Heart left ventricle (tissue), 16 donors: ENCODE results near the gene EHD2. TPM values are rescaled to one million over a fixed set of nuclear protein-coding genes. Genes with fewer than 3 reads are reported as not detected.
"Not testable (repeated sequence)": the region's sequence is repeated elsewhere in the genome, so short reads cannot be mapped to it uniquely, and the experiment has no call there.

ENCODE experiments used
- ATAC-seq, 4 donors: fragments of 200-7000 bp; cut with Tn5 transposase; one replicate each; pipeline ENCODE4 v1.9.1; 2020 to 2022; ENCODE audit warnings: moderate library complexity in 4 of 4, mild to moderate bottlenecking in 3 of 4, moderate number of reproducible peaks in 1 of 4
- DNase-seq, 5 donors: peaks; one replicate each; pipeline ENCODE4 v3.0.0-alpha.2; 2020
- H3K27ac ChIP-seq, 12 donors: fragments of 200-600 bp; sonication (generic) in 4 of 12; one replicate each; pipeline versions ENCODE4 v1.5.0 to v1.8.0; 2016 to 2022; ENCODE audit warnings: mild to moderate bottlenecking in 2 of 12
- H3K27me3 ChIP-seq, 9 donors: fragments of 200-600 bp; sonication (generic) in 2 of 9; one replicate each; pipeline versions ENCODE4 v1.5.1 to v1.8.0; 2016 to 2022; ENCODE audit warnings: mild to moderate bottlenecking in 3 of 9
- H3K36me3 ChIP-seq, 9 donors: fragments of 200-600 bp; sonication (generic) in 2 of 9; one replicate each; pipeline versions ENCODE4 v1.5.0 to v1.8.0; 2018 to 2022; ENCODE audit warnings: mild to moderate bottlenecking in 2 of 9
- H3K4me1 ChIP-seq, 12 donors: fragments of 200-600 bp; sonication (generic) in 4 of 12; one replicate each; pipeline versions ENCODE4 v1.5.0 to v1.8.0; 2016 to 2022; ENCODE audit warnings: mild to moderate bottlenecking in 3 of 12
- H3K4me3 ChIP-seq, 12 donors: fragments of 200-600 bp; sonication (generic) in 4 of 12; one replicate each; pipeline versions ENCODE4 v1.5.0 to v1.8.0; 2017 to 2022; ENCODE audit warnings: mild to moderate bottlenecking in 9 of 12, moderate library complexity in 4 of 12
- H3K9me3 ChIP-seq, 12 donors: fragments of 200-600 bp; sonication (generic) in 4 of 12; one replicate each; pipeline versions ENCODE4 v1.5.0 to v1.8.0; 2016 to 2022; ENCODE audit warnings: mild to moderate bottlenecking in 1 of 12
- CTCF ChIP-seq, 12 donors: fragments of 200-600 bp; sonication (generic) in 4 of 12; IDR thresholded peaks; one replicate each; pipeline versions ENCODE4 v1.5.0 to v1.8.0; 2018 to 2022; ENCODE audit warnings: antibody characterized with exemption in 12 of 12, mild to moderate bottlenecking in 5 of 12
- POLR2A ChIP-seq, 2 donors: fragments of 450-650 bp; IDR thresholded peaks; one replicate each; pipeline ENCODE4 v1.6.1; 2017; ENCODE audit warnings: antibody characterized with exemption in 2 of 2, mild to moderate bottlenecking in 2 of 2, moderate library complexity in 2 of 2
- WGBS, 4 donors: extraction: QIAGEN DNeasy Blood & Tissue Kit in 2 of 4; methylation state at CpG; one replicate each; pipeline versions ENCODE4 v1.1.5 to v1.1.7; 2013 to 2018; 5-methylcytosine and 5-hydroxymethylcytosine counted together
- intact Hi-C, 10 donors: fragments of 100-400 bp; cut with DNase I; formaldehyde crosslinking; loops; one replicate each; pipeline versions ENCODE4 v1.11.1 to v1.14.2; 2022
- polyA plus RNA-seq, 2 donors: library from polyadenylated mRNA; stranded (reverse); fragments of 200-250 nt; gene quantifications; one replicate each; pipeline ENCODE4 v1.2.3, GENCODE V29; 2013
- total RNA-seq, 9 donors: library from RNA; depleted of rRNA in 2 of 9; stranded (reverse); fragments of >200 nt in 2 of 9; fragmentation: NEBNext Ultra II Directional in 3 of 9; extraction: Animal tissue kit (Norgen Biotek cat#: 25700) in 3 of 9; gene quantifications; one replicate each; pipeline versions ENCODE4 v1.1.0 to v1.2.4, GENCODE V29; 2016 to 2023
- donor health status: ischemic (EF 13 %, LVEDD 7.1; RV severe dilation, severe dysfunction).
- donor health status: healthy with polysubstance abuse.
- donor health status: DM: no; HTN: yes; CAD: no.
- donor health status: DM: no; HTN: no; CAD: no.
- donor health status: ischemic (EF 25% LVEDD 6.9; RV normal size, moderate dysfunction).
- donor health status: ischemic (EF 25% LVEDD 5.7; RV mildly dilated, moderate dysfunction).
- donor health status: healthy.
- donor health status: DM: yes; HTN: yes; CAD: no.
- donor health status: ischemic (EF 35%, LVEDD 5.7; RV mildly dilated, moderate dysfunction).
- donor health status: nonischemic (EF 11% LVEDD 7.7; RV severe dilation, severe dysfunction).
- donor health status: DM: yes; HTN: yes; CAD: no.
- donor health status: PGD.
- donor health status: ischemic (EF 29% LVEDD 5.4; RV normal size, mild dysfunction).
- donor health status: nonischemic (EF 23%, LVEDD 6.1; RV moderate dilation, normal function).

Gene EHD2
- total and polyA plus RNA-seq, 11 donors = 30.6 to 133 (median 45.1) TPM

DNA sequence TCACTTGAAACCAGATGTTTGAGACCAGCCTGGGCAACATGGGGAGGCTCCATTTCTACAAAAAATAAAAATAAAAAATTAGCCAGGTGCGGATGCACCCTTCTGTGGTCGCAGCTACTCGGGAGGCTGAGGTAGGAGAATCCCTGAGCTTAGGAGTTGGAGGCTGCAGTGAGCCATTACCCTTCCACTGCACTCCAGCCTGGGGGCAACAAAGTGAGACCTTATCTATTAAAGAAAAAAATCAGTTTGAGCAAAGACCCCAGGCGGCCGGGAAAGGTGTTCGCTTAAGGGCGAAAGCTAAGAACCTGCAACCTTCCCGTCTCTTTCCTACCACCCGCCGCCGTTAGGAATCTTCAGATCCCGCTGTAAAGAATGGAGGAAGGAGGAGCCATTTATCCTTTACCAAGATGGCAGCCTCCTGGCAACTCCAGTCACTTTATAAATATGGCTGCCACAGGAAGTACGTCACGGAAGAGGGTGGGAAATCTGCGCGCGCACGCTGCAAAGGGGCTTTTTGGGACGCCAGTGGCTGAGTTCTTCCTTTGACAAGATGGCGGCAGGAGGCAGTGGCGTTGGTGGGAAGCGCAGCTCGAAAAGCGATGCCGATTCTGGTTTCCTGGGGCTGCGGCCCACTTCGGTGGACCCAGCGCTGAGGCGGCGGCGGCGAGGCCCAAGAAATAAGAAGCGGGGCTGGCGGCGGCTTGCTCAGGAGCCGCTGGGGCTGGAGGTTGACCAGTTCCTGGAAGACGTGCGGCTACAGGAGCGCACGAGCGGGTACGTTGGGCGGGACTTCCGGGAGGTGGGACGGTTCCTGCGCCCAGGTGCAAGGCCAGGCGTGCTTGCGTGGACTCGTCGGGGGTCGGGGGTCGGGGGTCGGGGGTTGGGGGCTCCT lies 32.0 kb downstream of the EHD2 start, which contains the start of gene NOP53:
Gene NOP53, plus strand, starts transcription at position 537 of the 892 bp plus-strand sequence. Its CDS starts 14 bp downstream, at position 551.
- Histone ChIP-seq H3K9me3 (no peaks in the 10 kb centered on the region), H3K27me3 (no peaks in the 10 kb centered on the region), H3K4me3 (peak within 1 kb of the TSS; percentile 47 to 96 (median 78)), H3K4me1 (peaks cover 0 to 51% (median 38%) of the 10 kb centered on the region in 12 donors), H3K36me3 (peaks cover 0 to 57% (median 49%) of the 10 kb centered on the region in 9 donors), H3K27ac (peak within 1 kb of the TSS; percentile 90 to 98 (median 96))
- TF ChIP-seq POLR2A (IDR thresholded peaks at IDR 0.05) (peak in 1 of 2 donors; percentile 72), CTCF (IDR thresholded peaks at IDR 0.05) (no peak)
- peak; percentile 96 to 98 (median 96) for DNase-seq
- ATAC-seq = peak; percentile 72 to 77 (median 76)
- WGBS, 4 donors = 3 to 6% (median 5%) methylated on average over 30 to 53 of the region's 53 CpGs
- intact Hi-C loops = loop anchor here in 3 of 10 donors (2.0 to 5.0 kb wide), 3 partner anchors 32 to 882 kb away; partner anchors contain the start of gene EHD2 (in 1 of the 3)

GRCh38 chr19:47746129-47746528 lies 32.9 kb downstream of the EHD2 start:
- not testable (repeated sequence) for H3K27me3 ChIP-seq, DNase-seq, ATAC-seq, H3K9me3 ChIP-seq
- Histone ChIP-seq H3K36me3 (peaks cover 0 to 57% (median 53%) of the 10 kb centered on the region in 9 donors), H3K27ac (peak overlapping the region in 5 of 12 donors; percentile 90 to 96 (median 93)), H3K4me3 (peak overlapping the region; percentile 47 to 96 (median 78)), H3K4me1 (peaks cover 0 to 51% (median 38%) of the 10 kb centered on the region in 12 donors)
- intact Hi-C loops = loop anchor here in 1 of 10 donors (5.0 kb wide), 1 partner anchor 881 kb away; no protein-coding TSS in a partner anchor
- 69 to 77% (median 71%) methylated on average over 17 of the region's 17 CpGs for WGBS, 4 donors

DNA sequence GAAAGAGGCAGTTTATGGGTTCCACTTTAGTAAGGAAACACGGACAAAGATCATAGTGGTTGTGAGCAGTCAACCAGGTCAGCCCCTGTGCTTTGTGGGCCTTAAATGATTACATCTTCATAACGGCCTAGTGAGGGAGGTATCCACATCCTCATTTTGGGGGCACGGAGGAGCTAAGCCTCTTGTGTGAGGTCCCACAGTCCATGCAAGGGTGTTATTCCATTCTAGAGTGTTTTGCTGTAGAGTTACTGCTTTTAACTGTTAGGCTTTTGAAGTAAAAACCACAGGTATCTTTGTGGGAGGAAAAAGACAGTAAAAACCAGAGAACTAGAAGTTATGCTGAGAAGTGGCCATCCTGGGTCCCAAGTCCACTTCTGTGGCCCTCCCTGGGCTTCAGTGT lies 36.1 kb downstream of the EHD2 start:
- DNase-seq (no peak), ATAC-seq (no peak)
- H3K4me3 ChIP-seq = no peak overlapping the region
- intact Hi-C loops = loop anchor here in 1 of 10 donors (5.0 kb wide), 1 partner anchor 878 kb away; no protein-coding TSS in a partner anchor
- H3K36me3 ChIP-seq = peaks cover 0 to 80% (median 76%) of the 10 kb centered on the region in 9 donors
- peaks cover 0 to 25% (median 19%) of the 10 kb centered on the region in 12 donors for H3K4me1 ChIP-seq
- H3K27ac ChIP-seq = no peak overlapping the region
- no peaks in the 10 kb centered on the region for H3K9me3 ChIP-seq
- 83 to 86% (median 85%) methylated on average over 3 of the region's 3 CpGs for WGBS, 4 donors
- H3K27me3 ChIP-seq = no peaks in the 10 kb centered on the region
- TF ChIP-seq POLR2A (IDR thresholded peaks at IDR 0.05) (no peak), CTCF (IDR thresholded peaks at IDR 0.05) (no peak)

GRCh38 chr19:47750752-47751151 lies 37.5 kb downstream of the EHD2 start:
- TF ChIP-seq POLR2A (IDR thresholded peaks at IDR 0.05) (no peak), CTCF (IDR thresholded peaks at IDR 0.05) (no peak)
- H3K27ac ChIP-seq = no peak overlapping the region
- H3K27me3 ChIP-seq = no peaks in the 10 kb centered on the region
- 92 to 95% (median 94%) methylated on average over 8 to 18 of the region's 18 CpGs for WGBS, 4 donors
- peaks cover 0 to 94% (median 90%) of the 10 kb centered on the region in 9 donors for H3K36me3 ChIP-seq
- H3K4me3 ChIP-seq = no peak overlapping the region
- H3K4me1 ChIP-seq = peaks cover 0 to 16% (median 13%) of the 10 kb centered on the region in 12 donors
- DNase-seq (no peak), ATAC-seq (no peak)
- intact Hi-C loops = no loop called here
- no peaks in the 10 kb centered on the region for H3K9me3 ChIP-seq
